22Rv1 (cell line): ENCODE measurements around the gene PYY.
A peak's percentile ranks its signal among the peaks of the same experiment; 100 is the strongest.
"Not testable (repeated sequence)": the region's sequence is repeated elsewhere in the genome, so short reads cannot be mapped to it uniquely, and the experiment has no call there.

Experiments
- H3K27ac ChIP-seq: fragments of 450-650 bp; 2 replicates; pipeline ENCODE4 v1.5.1; 2017
- CTCF ChIP-seq: fragments of 450-650 bp; IDR thresholded peaks from 2 replicates; pipeline ENCODE4 v1.5.1; 2017; ENCODE audit warnings: mild to moderate bottlenecking
- ZFX ChIP-seq: fragments of 450-650 bp; IDR thresholded peaks from 2 replicates; pipeline ENCODE4 v1.6.1; 2017; ENCODE audit warnings: antibody characterized with exemption, borderline replicate concordance

The PYY gene

GRCh38 chr17:43940630-43941029, 13.1 kb downstream of the PYY start:
- no peak for TF ChIP-seq ZFX
- TF ChIP-seq CTCF = peak; percentile 56
- H3K27ac ChIP-seq = no peak overlapping the region

GRCh38 chr17:43939886-43940285, 13.9 kb downstream of the PYY start:
- TF ChIP-seq CTCF (no peak), ZFX (no peak)
- H3K27ac ChIP-seq = no peak overlapping the region

GRCh38 chr17:43939452-43939851, 14.3 kb downstream of the PYY start:
- not testable (repeated sequence) for H3K27ac ChIP-seq

- H3K27ac ChIP-seq = no peak overlapping the region
- TF ChIP-seq CTCF (no peak), ZFX (no peak)
These were observed 14.9 kb downstream of the PYY start for GRCh38 chr17:43938838-43939182.

- TF ChIP-seq CTCF = no peak
- no peak for TF ChIP-seq ZFX
These were observed 17.3 kb downstream of the PYY start for GRCh38 chr17:43936434-43936833.

GRCh38 chr17:43935926-43936261, 17.8 kb downstream of the PYY start:
- TF ChIP-seq ZFX (no peak), CTCF (no peak)

More at GRCh38 chr17:43936434-43936833, 17.3 kb downstream of the PYY start:
- H3K27ac ChIP-seq = no peak overlapping the region

GRCh38 chr17:43935204-43935925, 18.4 kb downstream of the PYY start:
- TF ChIP-seq CTCF (no peak), ZFX (no peak)
- H3K27ac ChIP-seq = no peak overlapping the region

More at GRCh38 chr17:43935926-43936261, 17.8 kb downstream of the PYY start:
- no peak overlapping the region for H3K27ac ChIP-seq

GRCh38 chr17:43932923-43933322, 20.8 kb downstream of the PYY start:
- TF ChIP-seq CTCF (no peak), ZFX (no peak)
- no peak overlapping the region for H3K27ac ChIP-seq
